GM21390 (cell line): ENCODE measurements around the gene CHRNG.

Experiments used
- ATAC-seq: cut with Tn5 transposase; IDR thresholded peaks from one replicate; pipeline ENCODE4 v1.9.1; 2021; ENCODE audit not compliant: unreplicated experiment

CHRNG gene

DNA sequence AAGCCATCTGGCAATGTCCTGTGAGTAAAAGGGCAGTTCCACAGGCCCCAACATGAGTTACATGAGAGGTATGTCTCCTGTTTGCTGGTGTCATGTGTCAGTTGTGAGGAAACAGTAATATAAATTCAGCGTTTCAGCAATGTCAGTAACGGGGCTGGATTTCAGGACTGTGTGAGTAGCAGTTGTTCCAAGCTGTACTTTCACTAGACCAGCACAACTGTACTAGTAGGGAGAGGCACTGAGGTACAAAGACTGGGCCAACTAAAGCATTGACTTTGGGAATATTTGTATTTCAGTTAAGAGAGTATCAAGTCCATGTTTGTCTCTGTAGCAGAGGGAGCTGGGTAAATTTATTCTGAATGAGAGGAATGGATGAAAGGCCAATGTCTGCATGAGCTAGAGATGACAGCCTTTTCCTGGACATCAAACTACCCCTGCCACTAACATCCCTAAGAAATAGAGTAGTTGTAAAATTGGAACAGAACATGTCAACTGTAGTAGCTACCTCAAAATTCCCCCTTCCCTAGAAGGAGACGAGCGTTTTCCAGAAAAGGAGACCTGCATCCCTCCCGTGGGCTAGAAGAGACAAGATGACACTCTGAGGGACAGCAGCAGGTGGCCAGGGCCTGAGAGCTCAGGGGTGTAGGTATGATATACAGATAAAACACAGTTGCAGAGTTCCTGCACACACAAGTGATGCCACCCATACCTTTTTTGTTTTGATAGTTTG lies 35.3 kb downstream of the CHRNG start:
- no peak for ATAC-seq

DNA sequence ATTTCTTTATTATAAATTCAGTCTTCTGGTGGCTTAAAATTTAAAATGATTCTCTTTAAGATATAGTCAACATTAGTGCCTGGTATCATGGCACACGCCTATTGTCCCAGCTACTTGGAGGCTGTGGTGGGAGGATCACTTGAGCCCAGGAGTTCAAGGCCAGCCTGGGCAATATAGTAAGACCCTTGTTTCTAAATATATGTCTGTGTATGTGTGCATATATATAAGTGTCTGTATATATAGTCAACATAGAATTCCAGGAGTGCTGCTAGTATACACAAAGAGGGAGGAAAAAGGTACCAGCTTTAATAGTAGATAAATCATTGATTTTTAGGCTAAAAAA lies 35.9 kb downstream of the CHRNG start:
- no peak for ATAC-seq

DNA sequence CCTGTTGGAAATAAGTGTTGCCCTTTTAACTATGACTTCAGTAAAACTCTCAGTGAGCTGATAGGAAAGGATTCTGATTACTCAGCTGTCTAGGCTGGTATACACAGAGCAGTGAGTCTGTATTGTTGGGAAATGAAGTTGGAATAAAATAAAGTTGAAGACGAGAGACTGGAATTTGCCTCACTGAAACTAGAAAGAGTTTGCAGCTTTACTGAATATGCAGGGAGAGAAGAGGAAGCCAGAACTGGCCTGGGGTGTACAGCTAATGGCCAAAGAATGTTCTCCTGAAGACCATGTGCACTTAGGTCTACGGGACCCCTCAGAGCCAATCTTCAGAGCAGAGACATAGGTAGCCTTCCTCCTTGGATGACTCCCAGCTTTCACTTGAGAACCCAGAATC lies 37.5 kb downstream of the CHRNG start:
- ATAC-seq, result no peak

DNA sequence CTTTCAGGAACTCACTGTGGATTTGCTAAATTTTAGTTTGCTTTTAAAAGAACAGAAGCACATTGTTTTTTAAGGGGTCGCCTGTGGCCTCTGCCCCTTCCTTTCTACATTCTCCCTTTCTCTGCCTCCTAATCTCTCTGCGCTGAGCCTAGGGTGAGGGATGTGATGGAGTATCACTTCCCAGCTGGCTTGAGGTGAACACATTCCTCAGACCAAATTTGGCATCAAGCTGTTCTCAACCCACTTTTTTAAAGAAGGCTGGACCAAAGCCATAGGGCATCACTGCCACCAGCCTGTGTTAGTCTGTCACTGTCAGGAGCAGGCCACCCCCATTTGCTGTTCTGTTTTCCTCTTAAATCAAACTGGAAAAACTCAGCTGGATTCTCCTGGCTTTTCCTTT lies 38.3 kb downstream of the CHRNG start:
- no peak for ATAC-seq

DNA sequence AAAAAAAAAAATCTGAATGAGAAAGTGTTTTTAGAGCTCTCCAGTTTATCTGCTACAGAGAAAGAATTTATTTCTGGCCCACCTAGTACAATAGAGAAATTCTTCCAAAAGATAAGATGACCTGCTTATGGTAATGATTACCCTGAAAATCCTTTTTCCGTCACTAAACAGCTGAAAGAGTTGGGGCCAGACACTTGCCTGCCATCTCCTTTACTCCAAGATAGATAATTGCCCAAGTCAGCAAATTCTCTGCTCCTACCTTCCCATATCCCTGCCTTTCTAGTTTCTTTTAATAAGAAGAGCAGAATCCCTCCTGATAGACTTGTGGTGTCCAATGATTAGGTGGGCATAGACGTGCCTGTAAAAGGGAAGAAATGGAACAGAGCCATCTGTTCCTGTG lies 39.1 kb downstream of the CHRNG start:
- no peak for ATAC-seq

DNA sequence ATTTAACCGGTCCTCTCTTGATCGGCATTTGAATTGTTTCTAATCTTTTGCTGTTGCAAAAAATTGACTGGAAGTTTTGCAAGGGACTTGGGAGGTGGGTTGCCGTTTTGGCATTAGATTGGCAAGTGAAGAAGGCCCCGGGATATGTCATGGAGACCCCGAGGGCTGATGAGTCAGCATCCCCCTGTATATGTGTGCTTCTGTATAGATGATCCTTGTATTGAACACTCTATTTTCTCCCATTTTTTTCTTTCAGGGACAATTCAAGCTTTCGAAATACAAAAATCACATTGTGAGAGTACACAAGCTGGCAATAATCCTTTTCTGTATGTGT lies 41.1 kb downstream of the CHRNG start:
- no peak for ATAC-seq

DNA sequence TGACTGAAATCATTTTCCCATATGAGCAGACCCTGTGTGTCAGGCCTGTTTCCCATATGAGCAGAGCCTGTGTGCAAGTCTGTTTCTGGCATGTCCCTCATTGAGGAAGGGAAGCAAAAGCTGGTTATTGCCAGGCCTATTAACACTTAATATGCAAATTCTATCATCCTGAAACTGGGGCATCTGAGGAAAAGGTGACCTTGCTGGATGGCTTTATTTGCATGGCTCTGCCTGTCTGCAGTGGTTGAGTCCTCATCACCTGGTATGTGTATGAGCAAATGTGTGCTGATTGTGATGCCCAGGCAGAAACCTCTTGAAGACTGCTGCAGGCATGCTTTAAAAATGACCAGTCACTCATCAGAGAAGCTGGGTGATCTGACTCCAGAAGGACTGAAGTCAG lies 42.2 kb downstream of the CHRNG start:
- ATAC-seq, result no peak

DNA sequence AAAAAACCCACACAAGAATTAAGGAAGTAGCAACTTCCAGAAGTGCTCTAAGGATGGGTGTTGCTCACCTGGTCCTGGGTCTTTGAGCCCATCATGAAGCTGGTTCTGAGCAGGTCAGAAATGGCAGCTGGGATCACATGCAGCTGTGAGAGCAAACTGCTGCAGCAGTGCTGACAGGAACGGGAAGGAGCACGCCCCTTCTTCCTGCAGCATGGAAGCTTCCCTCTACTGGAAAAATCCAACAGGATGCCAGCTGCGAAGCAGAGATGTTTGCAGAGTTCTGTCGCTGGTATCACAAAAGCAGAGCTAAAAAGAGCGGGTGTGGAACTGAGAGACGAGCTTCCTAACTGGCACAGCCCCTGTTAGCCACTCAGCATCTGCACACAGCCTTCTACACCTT lies 44.7 kb downstream of the CHRNG start:
- ATAC-seq, result no peak

DNA sequence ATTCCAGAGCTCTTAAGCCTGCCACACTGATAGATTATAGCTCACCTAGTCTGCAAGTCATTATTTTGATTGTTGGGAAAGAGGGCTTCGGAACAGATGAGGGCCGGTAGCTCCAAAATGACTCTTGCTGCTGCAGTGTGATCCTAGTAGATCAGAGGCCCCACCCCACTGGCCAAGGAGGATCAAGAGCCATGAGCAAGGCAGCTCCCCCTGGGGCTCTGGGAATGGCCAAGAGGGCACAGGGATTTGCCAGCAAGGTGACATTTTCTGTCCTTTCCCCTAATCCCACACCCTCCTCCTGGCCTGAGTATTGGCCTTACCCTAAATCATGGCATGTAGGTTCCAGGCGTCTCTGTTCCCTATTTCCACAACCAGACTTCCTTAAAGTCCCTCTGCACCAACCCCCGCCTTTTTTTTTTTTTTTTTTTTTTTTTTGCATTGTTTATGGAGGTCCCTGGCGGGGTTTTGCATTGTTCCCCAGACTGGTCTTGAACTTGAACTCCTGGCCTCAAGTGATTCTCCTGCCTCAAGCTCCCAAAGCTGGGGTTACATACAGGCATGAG lies 47.5 kb downstream of the CHRNG start:
- ATAC-seq, result no peak

DNA sequence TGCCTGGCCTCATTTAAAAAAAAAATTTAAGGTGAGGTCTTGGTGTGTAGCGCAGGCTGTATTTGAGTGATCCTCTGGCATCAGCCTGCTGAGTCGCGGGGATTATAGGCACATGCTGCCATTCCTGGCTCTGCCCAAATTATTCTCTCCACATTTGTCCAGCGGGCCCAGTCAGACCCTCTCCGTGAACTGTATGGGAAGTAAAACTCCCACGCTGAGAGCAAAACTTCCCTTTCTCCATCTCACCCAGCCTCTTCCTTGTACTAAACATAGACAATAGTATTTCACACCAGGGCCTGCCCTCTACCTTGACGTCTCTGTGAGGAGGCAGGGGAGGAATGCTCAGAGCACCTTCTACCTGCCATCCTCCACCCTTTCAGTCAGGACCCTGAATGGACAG lies 48.0 kb downstream of the CHRNG start:
- no peak for ATAC-seq

DNA sequence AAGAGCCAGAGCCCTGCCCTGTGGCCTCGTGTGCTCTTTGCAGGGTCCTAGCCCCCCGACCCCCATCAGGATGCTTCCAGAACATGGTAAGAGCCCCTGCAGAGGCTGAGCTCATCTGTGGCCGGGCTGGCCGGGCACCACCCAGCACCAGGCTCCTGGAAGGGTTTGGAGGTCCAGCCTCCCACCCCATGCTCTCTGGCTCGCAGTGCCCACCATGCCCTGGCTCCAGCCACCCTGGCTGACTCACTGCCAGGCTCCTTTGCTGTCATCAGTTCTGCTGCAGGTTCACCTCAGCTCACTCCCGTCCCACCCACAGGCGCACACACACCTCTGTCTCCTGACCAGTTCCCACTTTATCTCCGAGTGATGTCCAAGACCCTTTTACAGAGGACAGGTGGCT lies 48.5 kb downstream of the CHRNG start:
- ATAC-seq, result no peak

DNA sequence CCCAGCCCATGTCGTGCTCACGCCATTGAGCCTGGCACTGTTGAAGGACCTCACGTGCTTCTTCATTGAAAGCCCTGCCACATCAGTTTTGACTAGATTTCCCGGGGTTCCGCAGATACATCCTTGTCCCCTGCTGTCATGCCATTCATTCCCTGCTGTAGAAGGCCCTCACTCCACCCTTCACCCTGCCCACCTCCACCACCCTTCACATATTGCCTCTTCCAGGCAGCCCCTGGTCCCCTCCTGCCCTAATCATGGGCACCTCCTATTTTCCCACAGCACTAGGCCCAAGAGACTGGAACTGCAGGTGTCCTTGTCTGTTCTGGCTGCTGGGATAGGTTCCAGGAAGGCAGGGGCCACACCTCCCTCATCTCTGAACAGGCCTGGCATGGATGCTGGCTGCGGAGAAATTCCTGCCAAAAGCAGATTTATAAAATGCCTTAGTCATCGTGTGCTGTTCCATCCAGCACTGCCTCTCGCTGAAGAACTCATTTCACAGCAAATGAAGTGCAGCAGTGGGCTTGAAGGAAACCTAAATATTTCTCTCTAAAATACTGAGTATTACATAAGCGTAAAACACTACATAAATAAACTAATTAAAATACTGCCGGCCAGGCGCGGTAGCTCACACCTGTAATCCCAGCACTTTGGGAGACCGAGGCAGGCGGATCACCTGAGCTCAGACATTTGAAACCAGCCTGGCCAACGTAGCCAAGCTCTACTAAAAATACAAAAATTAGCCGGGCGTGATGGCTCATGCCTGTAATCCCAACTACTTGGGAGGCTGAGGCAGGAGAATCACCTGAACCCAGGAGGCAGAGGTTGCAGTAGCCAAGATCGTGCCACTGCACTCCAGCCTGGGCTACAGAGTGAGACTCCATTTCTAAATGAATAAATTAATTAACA lies 49.4 kb downstream of the CHRNG start:
- ATAC-seq, result no peak

DNA sequence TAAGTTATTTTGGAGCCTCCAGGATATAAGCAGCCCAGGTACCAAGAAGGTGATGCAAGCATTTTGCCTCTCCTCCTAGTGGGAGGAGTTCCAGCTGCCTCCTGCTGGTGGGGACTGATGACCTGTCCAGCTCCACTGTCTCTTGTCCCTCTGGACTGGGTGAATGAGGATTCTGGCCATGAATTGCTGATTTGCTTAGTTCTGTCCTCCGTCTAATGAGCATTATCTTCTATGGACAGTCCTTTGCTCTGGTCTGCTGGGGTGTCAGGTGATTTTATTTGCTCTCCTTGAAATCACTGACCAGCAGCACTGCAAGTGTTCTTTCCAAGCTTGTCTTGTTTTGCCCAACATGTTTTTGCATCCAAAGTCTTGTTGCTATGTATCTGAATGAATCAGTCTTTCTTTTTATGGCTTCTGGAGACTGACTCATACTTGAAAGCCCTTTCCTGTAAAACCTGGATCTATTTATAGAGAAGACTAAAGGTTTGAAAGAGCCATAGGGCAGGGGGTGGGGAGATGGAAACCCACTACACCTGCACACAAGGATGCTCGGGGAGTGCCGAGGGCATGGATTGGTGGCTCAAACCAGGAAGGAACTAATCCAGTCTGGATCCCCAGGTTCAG lies 53.4 kb downstream of the CHRNG start:
- no peak for ATAC-seq

DNA sequence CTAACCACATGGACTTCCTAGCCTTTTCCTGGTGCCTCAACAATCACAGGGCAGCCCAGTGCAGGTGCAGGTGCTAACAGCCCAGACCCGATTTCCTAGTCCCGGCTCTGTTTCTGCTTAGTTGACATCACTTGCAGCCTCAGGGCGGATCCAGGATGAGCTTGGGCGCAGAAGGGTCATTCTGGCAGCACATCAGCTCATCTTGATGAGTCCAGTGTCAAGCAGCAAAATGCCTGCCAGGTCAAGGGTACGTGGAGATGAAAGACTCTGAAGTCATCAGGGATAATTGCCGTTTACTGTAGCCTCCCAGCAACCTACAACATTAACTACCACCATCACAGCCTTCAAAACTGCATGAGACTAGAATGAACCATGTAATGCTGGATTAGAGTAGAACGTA lies 54.5 kb downstream of the CHRNG start:
- no peak for ATAC-seq
